SK-N-SH (cell line): ENCODE results near the gene DNAH6. TPM values are rescaled to one million over a fixed set of nuclear protein-coding genes. Genes with fewer than 3 reads are reported as not detected.

ENCODE experiments used
- CTCF ChIA-PET: fragments of 300-600, 350-600 bp; formaldehyde crosslinking; extraction: SDS; loops from one replicate; lab custom pipeline; 2021; lab: Yijun Ruan, JAX
- POLR2A ChIA-PET: fragments of 350-600 bp; sonication (Branson Sonifier 250); formaldehyde crosslinking; extraction: SDS; loops from one replicate; lab custom pipeline; 2020; ENCODE audit warnings: antibody characterized with exemption, inconsistent platforms; lab: Yijun Ruan, JAX
- DNase-seq: peaks from one replicate; pipeline ENCODE4 v3.0.0; 2012
- H2AFZ ChIP-seq: fragments of 200-600 bp; sonication (generic); 2 replicates; pipeline ENCODE4 v1.8.1; 2016; ENCODE audit warnings: antibody characterized with exemption, mild to moderate bottlenecking, low read depth
- H3F3A ChIP-seq: fragments of 200-600 bp; sonication (generic); replicated peaks from 2 replicates; pipeline ENCODE3; 2016; ENCODE audit warnings: antibody characterized with exemption, mild to moderate bottlenecking; ENCODE audit not compliant: insufficient read depth
- H3K27ac ChIP-seq, 2 experiments: fragments of 200-500 bp in 1 of 2; fragments of 200-600 bp in 1 of 2; sonication (Bioruptor generic) in 1 of 2; sonication (generic), shearing (Covaris generic) in 1 of 2; 2 replicates each; pipeline versions ENCODE4 v1.5.1 to v1.6.1; 2014 to 2016; ENCODE audit warnings: low read depth in 2 of 2, inconsistent platforms in 1 of 2, low read length in 1 of 2, mild to moderate bottlenecking in 1 of 2, mixed read lengths in 1 of 2
- H3K27me3 ChIP-seq: fragments of 200-600 bp; sonication (generic), shearing (Covaris generic); 2 replicates; pipeline ENCODE4 v1.6.1; 2016; ENCODE audit warnings: mixed run types; ENCODE audit not compliant: insufficient read depth
- H3K36me3 ChIP-seq, 2 experiments: fragments of 200-500 bp in 1 of 2; fragments of 200-600 bp in 1 of 2; sonication (Bioruptor generic) in 1 of 2; sonication (generic) in 1 of 2; replicated peaks in 1 of 2; 2 replicates each; pipeline versions ENCODE3 to v1.5.1; 2014 to 2016; ENCODE audit warnings: low read length in 1 of 2, mild to moderate bottlenecking in 1 of 2; ENCODE audit not compliant: insufficient read depth in 2 of 2, control insufficient read depth in 1 of 2
- H3K4me1 ChIP-seq, 2 experiments: fragments of 200-500 bp in 1 of 2; fragments of 200-600 bp in 1 of 2; sonication (Bioruptor generic) in 1 of 2; sonication (generic), shearing (Covaris generic) in 1 of 2; 2 replicates each; pipeline versions ENCODE4 v1.5.1 to v1.6.1; 2014 to 2016; ENCODE audit warnings: low read depth in 1 of 2, low read length in 1 of 2, mixed run types in 1 of 2; ENCODE audit not compliant: insufficient read depth in 2 of 2, control insufficient read depth in 1 of 2
- H3K4me2 ChIP-seq: fragments of 200-600 bp; sonication (generic), shearing (Covaris generic); 2 replicates; pipeline ENCODE4 v1.6.1; 2017; ENCODE audit warnings: mixed run types
- H3K4me3 ChIP-seq, 2 experiments: fragments of 200-500 bp in 1 of 2; fragments of 200-600 bp in 1 of 2; sonication (Bioruptor generic) in 1 of 2; sonication (generic), shearing (Covaris generic) in 1 of 2; 2 replicates each; pipeline versions ENCODE4 v1.5.1 to v1.8.1; 2014 to 2016; ENCODE audit warnings: low read depth in 2 of 2, inconsistent platforms in 1 of 2, low read length in 1 of 2, mild to moderate bottlenecking in 1 of 2, mixed read lengths in 1 of 2, moderate library complexity in 1 of 2
- H3K79me2 ChIP-seq: fragments of 200-600 bp; sonication (generic); 2 replicates; pipeline ENCODE4 v1.8.1; 2017; ENCODE audit warnings: mild to moderate bottlenecking; ENCODE audit not compliant: insufficient read depth
- H3K9ac ChIP-seq: fragments of 200-600 bp; sonication (generic); 2 replicates; pipeline ENCODE4 v1.6.1; 2017; ENCODE audit warnings: mixed run types
- H3K9me2 ChIP-seq: fragments of 200-600 bp; sonication (generic); 2 replicates; pipeline ENCODE4 v1.6.1; 2017; ENCODE audit warnings: mixed run types
- H3K9me3 ChIP-seq: fragments of 200-600 bp; sonication (generic); 2 replicates; pipeline ENCODE4 v1.6.1; 2017; ENCODE audit warnings: mixed run types, mild to moderate bottlenecking, moderate library complexity
- H4K20me1 ChIP-seq: fragments of 200-600 bp; sonication (generic); 2 replicates; pipeline ENCODE4 v1.6.1; 2017; ENCODE audit warnings: mild to moderate bottlenecking, mixed run types; ENCODE audit not compliant: insufficient read depth
- CHD2 ChIP-seq: fragments of 150-350 bp; IDR thresholded peaks from 2 replicates; pipeline ENCODE4 v1.6.1; 2018; ENCODE audit warnings: low read length; ENCODE audit not compliant: partially characterized antibody
- ELF1 ChIP-seq: IDR thresholded peaks from 2 replicates; pipeline ENCODE4 v1.4.0; 2012
- EP300 ChIP-seq, 2 experiments: IDR thresholded peaks; 2 replicates each; pipeline versions ENCODE4 v1.4.0 to v1.6.1; 2012; ENCODE audit warnings: borderline replicate concordance in 1 of 2, low read depth in 1 of 2, low read length in 1 of 2
- EZH2phosphoT487 ChIP-seq: fragments of 200-600 bp; sonication (generic); IDR thresholded peaks from 2 replicates; pipeline ENCODE4 v1.6.1; 2017; ENCODE audit warnings: low read depth, mixed run types, mild to moderate bottlenecking, antibody characterized with exemption, moderate library complexity, borderline replicate concordance
- FOXM1 ChIP-seq: IDR thresholded peaks from 2 replicates; pipeline ENCODE4 v1.4.0; 2012; ENCODE audit warnings: low read depth, mild to moderate bottlenecking
- JUND ChIP-seq: IDR thresholded peaks from 2 replicates; pipeline ENCODE4 v1.4.0; 2012
- MEF2A ChIP-seq: IDR thresholded peaks from 2 replicates; pipeline ENCODE4 v1.4.0; 2012; ENCODE audit warnings: low read depth, borderline replicate concordance
- MXI1 ChIP-seq: IDR thresholded peaks from 2 replicates; pipeline ENCODE4 v1.6.1; 2012; ENCODE audit warnings: mild to moderate bottlenecking, low read depth, low read length, improper control_type of control experiment
- NFIC ChIP-seq: IDR thresholded peaks from 2 replicates; pipeline ENCODE4 v1.4.0; 2012; ENCODE audit warnings: borderline replicate concordance
- RAD21 ChIP-seq: IDR thresholded peaks from 2 replicates; pipeline ENCODE4 v1.6.1; 2012; ENCODE audit warnings: mild to moderate bottlenecking, low read length
- RCOR1 ChIP-seq: fragments of 150-350 bp; IDR thresholded peaks from 2 replicates; pipeline ENCODE4 v1.6.1; 2017; ENCODE audit warnings: antibody characterized with exemption, low read length
- RFX5 ChIP-seq: IDR thresholded peaks from 2 replicates; pipeline ENCODE4 v1.6.1; 2012; ENCODE audit warnings: mild to moderate bottlenecking, improper control_type of control experiment, low read length
- RXRA ChIP-seq: IDR thresholded peaks from 2 replicates; pipeline ENCODE4 v1.4.0; 2012; ENCODE audit warnings: low read depth, mild to moderate bottlenecking, borderline replicate concordance
- SIN3A ChIP-seq: IDR thresholded peaks from 2 replicates; pipeline ENCODE4 v1.6.1; 2012; ENCODE audit warnings: low read depth, mild to moderate bottlenecking, low read length, moderate library complexity, borderline replicate concordance
- TCF12 ChIP-seq: IDR thresholded peaks from 2 replicates; pipeline ENCODE4 v1.4.0; 2012
- YY1 ChIP-seq: IDR thresholded peaks from 2 replicates; pipeline ENCODE4 v1.4.0; 2012; ENCODE audit warnings: low read depth, mild to moderate bottlenecking
- WGBS: methylation state at CpG from one replicate; pipeline ENCODE4 v1.1.6; 2017; ENCODE audit warnings: low lambda C conversion rate; 5-methylcytosine and 5-hydroxymethylcytosine counted together
- polyA plus RNA-seq, 3 experiments: library from polyadenylated mRNA; depleted of rRNA; stranded (reverse); fragments of >200 nt; gene quantifications; 2 replicates each; pipeline ENCODE4 v1.2.3, GENCODE V29; 2012
- TF ChIP-seq, protein P1 (sequence below): IDR thresholded peaks from 2 replicates; pipeline ENCODE4 v1.4.0; 2012; ENCODE audit warnings: low read depth, borderline replicate concordance
- TF ChIP-seq, protein P2 (sequence below): fragments of 150-350 bp; IDR thresholded peaks from 2 replicates; pipeline ENCODE4 v1.6.1; 2016; ENCODE audit warnings: mild to moderate bottlenecking, low read depth, low read length
- TF ChIP-seq, protein P3 (sequence below): fragments of 150-350 bp; IDR thresholded peaks from 2 replicates; pipeline ENCODE4 v1.6.1; 2017; ENCODE audit warnings: antibody characterized with exemption, low read length, low read depth, borderline replicate concordance
- TF ChIP-seq, protein P4 (sequence below): IDR thresholded peaks from 2 replicates; pipeline ENCODE4 v1.4.0; 2012; ENCODE audit warnings: low read depth

Gene DNAH6
- polyA plus RNA-seq, 1 of the 3 experiments (the other 2 are of a cell fraction), result 0.03 TPM

DNA sequence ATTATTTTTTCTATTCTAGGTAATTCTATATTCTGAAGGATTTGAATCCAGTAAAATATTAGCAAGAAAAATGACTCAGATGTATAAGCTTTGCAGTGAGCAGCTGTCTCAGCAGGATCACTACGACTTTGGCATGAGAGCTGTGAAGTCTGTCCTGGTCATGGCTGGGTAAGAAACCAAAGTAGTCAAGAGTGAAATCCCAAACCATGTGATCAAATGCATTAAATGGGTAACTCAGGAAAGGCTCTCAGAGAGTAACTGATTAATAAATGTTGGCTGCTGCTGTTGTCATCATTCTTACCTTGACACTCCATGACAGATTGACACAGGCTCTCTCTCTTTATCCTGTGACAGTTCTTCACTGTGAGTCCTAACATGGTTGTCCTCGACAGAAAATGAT lies 124.1 kb downstream of the DNAH6 start:
- 0% methylated on average over 2 of the region's 2 CpGs for WGBS
- Histone ChIP-seq H3K9ac (no peak overlapping the region), H3K27me3 (no peaks in the 10 kb centered on the region), H3K9me2 (no peaks in the 10 kb centered on the region), H3K4me3 (no peak overlapping the region), H3K4me2 (no peak overlapping the region), H3K4me1 (no peaks in the 10 kb centered on the region), H3K27ac (no peak overlapping the region), H2AFZ (no peak overlapping the region), H3K79me2 (no peaks in the 10 kb centered on the region), H3K36me3 (no peaks in the 10 kb centered on the region), H4K20me1 (no peaks in the 10 kb centered on the region), H3F3A (no peaks in the 10 kb centered on the region), H3K9me3 (no peaks in the 10 kb centered on the region)
- ChIA-PET POLR2A (no interaction called here), CTCF (no interaction called here)
- TF ChIP-seq CHD2 (no peak), NFIC (no peak), JUND (no peak), RAD21 (no peak), MXI1 (no peak), TCF12 (no peak), MEF2A (no peak), SIN3A (no peak), EP300 (IDR thresholded peaks at IDR 0.05; ENCODE audit: borderline replicate concordance in 1 of 2, low read depth in 1 of 2, low read length in 1 of 2) (no peak), EZH2phosphoT487 (no peak), YY1 (no peak)
- TF ChIP-seq, protein P1, sequence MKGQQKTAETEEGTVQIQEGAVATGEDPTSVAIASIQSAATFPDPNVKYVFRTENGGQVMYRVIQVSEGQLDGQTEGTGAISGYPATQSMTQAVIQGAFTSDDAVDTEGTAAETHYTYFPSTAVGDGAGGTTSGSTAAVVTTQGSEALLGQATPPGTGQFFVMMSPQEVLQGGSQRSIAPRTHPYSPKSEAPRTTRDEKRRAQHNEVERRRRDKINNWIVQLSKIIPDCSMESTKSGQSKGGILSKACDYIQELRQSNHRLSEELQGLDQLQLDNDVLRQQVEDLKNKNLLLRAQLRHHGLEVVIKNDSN, result no peak
- TF ChIP-seq, protein P2, sequence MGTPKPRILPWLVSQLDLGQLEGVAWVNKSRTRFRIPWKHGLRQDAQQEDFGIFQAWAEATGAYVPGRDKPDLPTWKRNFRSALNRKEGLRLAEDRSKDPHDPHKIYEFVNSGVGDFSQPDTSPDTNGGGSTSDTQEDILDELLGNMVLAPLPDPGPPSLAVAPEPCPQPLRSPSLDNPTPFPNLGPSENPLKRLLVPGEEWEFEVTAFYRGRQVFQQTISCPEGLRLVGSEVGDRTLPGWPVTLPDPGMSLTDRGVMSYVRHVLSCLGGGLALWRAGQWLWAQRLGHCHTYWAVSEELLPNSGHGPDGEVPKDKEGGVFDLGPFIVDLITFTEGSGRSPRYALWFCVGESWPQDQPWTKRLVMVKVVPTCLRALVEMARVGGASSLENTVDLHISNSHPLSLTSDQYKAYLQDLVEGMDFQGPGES, result no peak
- TF ChIP-seq, protein P3, sequence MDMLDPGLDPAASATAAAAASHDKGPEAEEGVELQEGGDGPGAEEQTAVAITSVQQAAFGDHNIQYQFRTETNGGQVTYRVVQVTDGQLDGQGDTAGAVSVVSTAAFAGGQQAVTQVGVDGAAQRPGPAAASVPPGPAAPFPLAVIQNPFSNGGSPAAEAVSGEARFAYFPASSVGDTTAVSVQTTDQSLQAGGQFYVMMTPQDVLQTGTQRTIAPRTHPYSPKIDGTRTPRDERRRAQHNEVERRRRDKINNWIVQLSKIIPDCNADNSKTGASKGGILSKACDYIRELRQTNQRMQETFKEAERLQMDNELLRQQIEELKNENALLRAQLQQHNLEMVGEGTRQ, result no peak
- no peak for DNase-seq

DNA sequence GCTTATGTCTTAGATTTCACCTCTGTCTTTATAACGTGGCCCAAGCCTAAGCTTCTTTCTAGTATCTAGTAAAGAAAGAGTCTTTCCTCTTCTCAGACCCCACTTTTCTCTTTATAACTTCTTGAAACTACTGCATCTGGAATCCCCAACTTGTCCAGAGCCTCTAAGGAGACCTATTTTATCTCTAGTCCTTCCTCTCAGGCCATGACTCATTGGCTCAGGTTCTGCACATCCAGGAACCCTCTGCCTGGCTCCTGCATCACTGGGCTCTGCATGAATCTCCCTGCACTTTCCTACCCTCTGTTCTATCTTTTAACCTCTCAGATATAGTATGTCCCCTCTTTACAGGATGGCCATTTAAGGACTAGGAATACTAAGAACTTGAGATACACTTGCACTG lies 124.7 kb downstream of the DNAH6 start:
- no peak overlapping the region for H3K4me3 ChIP-seq
- no peaks in the 10 kb centered on the region for H3K27me3 ChIP-seq
- no peaks in the 10 kb centered on the region for H3F3A ChIP-seq
- no peaks in the 10 kb centered on the region for H3K4me1 ChIP-seq
- ChIA-PET CTCF (no interaction called here), POLR2A (no interaction called here)
- 0% methylated on average over 1 of the region's 1 CpG for WGBS
- no peak for TF ChIP-seq RFX5
- TF ChIP-seq CHD2, result no peak
- no peak for TF ChIP-seq MEF2A
- no peak for TF ChIP-seq ELF1
- no peak for TF ChIP-seq SIN3A
- no peak for TF ChIP-seq FOXM1
- no peak for TF ChIP-seq RCOR1
- TF ChIP-seq RXRA, result no peak
- TF ChIP-seq MXI1, result no peak
- TF ChIP-seq EZH2phosphoT487, result no peak
- TF ChIP-seq, protein P1, result no peak
- TF ChIP-seq, protein P4, sequence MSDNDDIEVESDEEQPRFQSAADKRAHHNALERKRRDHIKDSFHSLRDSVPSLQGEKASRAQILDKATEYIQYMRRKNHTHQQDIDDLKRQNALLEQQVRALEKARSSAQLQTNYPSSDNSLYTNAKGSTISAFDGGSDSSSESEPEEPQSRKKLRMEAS, result no peak
- no peak for TF ChIP-seq YY1
- H2AFZ ChIP-seq, result no peak overlapping the region
- H4K20me1 ChIP-seq, result no peaks in the 10 kb centered on the region
- H3K9me3 ChIP-seq, result no peaks in the 10 kb centered on the region
- H3K79me2 ChIP-seq, result no peaks in the 10 kb centered on the region
- H3K27ac ChIP-seq, result no peak overlapping the region
- no peak overlapping the region for H3K9ac ChIP-seq
- no peak for DNase-seq
- H3K9me2 ChIP-seq, result no peaks in the 10 kb centered on the region
- no peaks in the 10 kb centered on the region for H3K36me3 ChIP-seq
- H3K4me2 ChIP-seq, result no peak overlapping the region
